GOT3 (cell line): ENCODE results near the gene GNG12.

Source experiments
- DNase-seq: peaks from one replicate; lab custom pipeline; 2025; ENCODE audit warnings: mixed read lengths; lab: John Stamatoyannopoulos, UW

The GNG12 gene

DNA sequence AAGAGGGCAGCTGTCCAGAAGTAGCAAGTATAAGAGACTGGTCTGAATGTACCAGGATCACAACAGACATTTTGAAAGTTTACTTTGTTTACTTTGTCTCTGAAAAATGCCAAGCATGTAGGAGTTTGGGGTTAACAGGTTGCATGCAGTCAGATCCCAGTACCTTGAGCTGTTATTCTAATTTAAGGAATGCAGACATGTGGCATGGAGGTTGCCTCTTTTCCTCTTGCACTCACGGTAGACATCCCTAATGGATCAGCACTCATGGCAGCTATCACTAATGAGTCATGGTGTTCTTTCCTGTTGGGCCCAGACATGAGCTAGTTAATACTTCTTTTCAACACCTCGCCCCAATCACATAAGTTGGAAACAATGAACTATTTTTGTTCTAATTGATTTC lies 81.0 kb downstream of the GNG12 start:
- DNase-seq, result no peak

DNA sequence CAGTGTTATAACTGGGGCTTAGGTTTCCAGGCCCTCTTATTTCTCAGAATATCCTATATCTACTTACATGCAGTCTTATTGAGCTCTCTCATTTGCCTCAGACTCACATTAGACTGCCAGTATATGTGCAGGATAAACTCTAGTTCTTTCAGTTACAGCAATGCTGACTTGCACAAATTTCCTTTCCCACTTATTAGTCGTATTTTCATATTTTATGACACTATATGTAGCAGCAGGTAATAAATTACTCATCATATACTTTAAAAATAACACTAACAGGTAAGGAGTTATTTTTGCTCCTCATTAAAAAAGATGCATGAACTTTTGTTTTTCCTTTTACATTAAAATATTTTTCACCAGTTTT lies 82.6 kb downstream of the GNG12 start:
- DNase-seq, result no peak

DNA sequence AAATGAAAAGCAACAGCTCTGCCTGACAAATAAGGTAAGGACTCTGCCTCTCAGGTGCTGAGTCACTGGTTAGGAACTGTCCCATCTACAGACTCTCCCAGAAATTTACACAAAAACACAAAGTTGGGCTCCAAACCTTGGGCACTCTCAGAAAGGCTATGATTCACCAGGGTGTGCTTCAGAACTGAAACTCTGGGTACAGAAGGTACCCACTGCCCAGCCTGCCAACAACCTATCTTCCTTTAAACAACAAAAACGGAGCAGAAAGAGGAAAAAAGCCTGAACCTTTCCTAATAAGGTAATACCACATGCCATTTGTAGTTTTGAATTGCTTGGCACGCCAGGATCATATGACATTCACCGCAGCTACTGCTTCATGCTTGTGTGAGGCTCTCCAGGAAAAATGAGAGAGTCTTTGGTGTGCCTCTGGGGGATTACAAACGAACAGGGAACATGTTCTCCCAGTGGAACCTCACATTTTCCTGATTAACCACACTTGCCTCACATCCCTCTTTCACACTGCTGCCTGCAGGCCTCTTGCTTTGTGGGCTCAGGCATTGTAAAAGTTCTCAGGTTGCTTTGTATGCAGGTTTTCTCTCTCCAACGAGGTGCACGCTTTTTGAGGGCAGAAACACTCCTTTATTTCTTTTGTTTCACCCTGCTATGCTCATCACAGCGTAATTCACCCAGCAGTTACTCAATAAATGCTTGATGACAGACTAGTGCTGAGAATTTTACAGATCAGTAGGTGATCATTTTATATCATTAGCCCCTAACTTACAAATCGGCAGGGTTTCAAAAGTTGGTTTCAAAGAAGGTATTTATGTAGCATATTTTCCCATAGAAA lies 83.2 kb downstream of the GNG12 start:
- DNase-seq, result no peak

DNA sequence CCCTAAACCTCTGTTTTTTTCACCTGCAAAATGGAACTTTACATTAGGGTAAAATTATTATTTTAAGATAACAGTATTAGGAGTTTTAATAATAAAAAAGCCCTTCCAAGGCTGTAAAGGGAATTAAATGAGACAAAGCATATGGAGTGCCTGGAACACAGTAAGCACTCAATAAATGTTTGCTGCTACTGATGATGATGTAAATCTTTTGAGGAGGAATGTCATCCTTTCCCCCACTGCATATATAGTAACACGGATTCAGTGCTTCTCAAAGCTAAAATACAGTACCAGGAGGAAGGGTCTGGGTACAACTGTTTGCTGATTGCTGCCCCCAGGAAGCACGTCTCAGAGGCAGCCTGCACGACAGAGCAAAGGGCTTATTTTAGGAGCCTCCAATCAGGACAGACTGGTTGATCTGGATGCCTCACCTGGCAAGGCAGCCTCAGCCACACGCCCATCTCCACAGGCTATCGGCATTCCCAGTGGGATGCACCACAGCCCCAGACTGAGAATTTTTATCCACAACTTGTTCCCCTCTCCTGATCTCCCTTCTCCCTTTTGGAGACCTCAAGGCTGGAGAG lies 83.9 kb downstream of the GNG12 start:
- DNase-seq, result no peak

DNA sequence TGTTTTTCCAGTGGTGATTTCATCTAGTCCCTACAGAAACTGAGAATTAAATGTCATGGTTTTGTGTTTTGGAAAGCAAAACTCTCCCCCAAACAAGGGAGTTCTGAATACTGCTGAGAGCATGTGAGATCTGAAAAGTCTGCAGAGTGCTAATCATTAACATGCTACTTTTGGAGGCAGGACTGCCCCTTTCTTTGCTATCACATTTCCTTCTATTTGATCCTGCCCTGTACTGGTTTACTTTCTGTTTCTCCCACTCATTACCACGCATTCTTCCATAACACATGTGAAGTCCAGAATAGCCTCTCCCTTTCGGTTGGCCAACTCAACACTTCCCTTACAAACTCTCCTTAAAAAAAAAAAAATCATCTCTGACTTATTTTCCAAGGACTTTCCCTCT lies 84.6 kb downstream of the GNG12 start:
- no peak for DNase-seq

DNA sequence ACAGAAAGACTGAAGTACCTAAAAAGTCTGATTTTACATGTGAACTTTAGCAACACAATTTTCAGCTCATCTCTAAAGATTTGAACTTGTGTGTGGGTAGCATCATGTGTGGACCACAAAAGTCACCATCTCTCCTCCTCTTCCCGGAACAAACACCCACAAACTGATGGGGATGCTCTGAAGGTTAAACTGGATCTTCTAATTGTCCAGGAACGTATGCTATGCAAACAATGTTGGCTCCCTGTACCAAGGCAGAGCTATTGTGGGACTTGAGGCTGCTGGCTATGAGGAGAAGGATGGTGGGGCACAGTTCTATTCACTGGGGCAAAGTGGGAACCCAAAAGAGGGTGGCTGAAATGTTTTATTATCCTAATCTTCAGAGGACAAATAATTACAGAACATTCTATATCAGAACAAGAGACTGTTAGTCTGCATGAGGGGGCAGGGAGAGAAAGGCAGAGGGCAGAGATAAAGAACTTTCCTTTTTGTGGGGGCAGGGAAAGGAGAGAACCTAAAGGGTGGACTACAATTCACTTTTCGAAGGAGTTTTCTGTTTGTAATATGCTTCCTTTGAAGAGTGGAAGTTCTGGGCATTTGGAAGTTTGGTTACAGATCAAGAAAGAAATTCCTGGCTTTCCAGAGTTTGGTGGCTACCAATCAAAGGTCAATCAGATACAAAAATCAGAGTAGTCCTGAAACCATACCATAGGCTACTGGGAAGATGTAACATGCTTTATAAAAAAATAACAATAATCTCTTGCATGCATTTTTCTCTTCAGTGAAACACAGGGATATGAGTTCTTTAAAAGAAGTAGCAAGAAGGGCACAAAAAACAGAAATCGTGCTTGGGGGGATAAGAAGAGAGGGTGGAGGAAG lies 85.4 kb downstream of the GNG12 start:
- DNase-seq, result no peak

DNA sequence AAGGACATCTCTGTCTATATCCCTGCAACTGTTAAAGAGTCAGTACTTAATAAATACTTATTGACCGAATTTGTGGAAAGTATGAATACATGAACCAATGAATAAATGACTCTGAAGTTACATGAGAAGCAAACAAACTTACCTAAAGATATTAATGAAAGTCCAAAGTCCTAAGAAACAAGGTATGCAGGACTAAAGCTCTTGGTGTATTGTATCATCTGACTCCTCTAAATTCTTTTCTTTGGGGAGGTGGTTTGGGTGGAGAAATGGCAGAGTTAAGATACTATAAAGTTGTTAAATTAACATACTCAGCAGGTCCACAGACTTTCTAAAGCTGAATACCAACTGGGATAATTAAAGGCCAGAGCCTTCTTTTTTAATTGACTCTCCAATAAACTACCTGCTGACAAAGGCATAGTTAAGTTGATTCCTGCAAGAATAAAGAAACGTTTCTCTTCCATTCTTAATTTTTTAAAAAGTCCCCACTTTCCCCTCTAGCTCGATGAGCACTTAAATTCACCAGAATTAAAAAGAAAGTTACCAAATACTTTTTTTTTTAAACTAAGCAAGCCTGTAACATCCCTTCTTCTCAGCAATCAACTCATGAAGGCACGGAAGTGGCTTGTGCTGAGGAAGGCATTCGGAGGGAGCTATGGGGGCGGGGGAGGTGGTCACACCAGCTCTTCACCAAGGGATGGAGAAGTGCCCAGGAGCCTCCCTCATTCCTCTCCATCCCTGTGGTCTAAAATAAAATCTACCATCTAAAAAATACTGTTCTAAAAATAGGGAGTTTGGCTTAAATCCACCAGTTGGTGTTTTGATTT lies 87.2 kb downstream of the GNG12 start:
- DNase-seq, result no peak

DNA sequence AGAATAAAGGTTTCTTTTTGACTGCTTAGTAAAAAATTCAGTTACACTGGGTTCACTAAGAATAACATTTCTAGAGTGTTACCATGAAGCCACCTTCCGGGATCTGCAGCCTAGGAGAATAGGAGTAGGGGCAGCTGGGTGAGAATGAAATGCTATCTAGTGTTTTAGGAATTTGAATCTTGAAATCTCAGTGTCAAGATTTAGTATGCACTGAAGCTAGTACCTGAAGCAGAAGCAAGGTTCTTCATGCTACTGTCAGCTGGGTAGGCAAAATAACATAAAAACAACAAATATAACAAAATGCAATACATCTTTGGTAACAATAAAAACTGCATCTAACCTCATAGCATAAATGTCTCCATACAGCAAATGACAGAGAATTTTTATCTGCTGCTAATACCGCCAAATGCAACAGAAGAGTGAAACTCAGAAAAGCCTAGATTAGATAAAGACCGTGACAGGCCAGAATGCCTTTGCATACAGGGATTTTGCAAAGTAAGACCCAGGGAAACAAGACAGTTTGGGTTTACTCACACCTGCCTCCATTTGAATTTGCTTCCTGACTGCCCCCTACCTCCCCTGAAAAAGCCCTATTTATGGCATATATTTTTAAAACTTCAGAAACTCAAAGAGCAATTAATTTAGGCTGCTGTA lies 90.1 kb downstream of the GNG12 start:
- DNase-seq, result no peak

DNA sequence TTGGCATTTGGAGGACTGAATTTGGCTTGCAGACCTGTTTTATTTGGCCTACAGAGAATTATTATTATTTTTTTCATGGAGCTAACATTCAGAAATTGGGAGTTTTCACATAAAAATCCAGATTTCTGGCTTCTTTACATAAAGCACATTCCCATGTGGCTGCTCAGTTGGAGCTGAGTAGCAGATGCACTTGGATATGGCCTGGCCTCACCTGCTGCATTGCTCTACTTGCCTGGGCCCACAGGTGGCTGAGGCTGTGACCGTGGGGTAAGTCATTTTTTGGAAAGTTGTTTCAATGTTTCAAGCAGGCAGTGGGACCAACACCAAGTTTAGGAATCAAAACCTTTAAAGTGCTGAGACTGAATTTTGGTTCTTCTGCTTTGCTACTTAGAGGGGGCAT lies 91.5 kb downstream of the GNG12 start:
- DNase-seq, result no peak

DNA sequence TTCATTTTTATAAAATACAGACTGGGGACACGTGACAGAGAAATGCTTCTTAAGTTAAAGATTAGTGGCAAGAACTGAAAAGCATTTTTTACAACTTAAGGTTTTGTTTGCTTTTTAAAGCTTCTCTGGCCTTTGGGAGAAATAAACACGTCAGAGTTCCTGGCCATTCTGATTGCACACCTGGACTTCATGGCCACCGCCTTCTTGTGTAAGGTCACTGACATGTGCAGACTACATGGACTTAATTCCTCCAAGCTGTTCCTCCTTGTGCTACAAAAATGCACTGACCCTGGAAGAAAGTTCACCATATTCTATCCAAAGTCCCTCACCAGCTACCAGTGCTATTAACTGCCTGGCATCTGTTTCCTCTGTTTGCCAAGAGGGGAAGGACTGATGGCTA lies 92.1 kb downstream of the GNG12 start:
- no peak for DNase-seq

DNA sequence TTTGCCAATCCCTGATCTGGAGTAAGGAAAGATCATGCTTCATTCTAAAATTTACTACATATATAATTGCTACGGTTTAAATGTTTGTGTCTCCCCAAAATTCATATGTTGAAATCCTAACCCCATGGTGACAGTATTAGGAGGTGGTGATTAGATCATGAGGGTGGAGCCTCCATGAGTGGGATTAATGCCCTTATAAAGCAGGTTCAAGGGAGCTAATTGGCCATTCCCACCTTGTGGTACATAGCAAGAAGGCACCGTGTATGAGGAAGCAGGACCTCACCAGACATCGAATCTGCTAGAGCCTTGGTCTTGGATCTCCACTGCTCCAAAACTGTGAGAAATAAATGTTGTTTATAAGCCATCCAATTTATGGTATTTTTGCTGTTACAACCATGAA lies 92.7 kb downstream of the GNG12 start:
- no peak for DNase-seq

DNA sequence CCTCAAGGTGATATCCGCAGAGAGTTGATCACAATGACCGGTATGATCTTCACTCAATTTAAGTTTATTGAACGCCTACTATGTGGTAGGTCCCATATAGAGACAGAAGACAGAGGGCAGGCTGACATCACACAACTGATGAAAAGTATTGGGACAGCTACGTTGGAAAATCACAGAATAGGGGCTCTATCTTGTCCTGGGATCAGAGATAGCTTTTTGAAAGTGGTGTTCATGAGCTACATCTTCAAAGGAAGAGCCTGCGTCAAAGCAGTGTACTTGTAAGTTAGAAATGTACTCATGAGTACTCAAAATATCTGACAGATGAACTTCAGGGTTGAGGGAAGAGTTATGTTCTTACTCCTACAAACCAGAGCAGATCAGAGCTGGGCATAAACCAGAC lies 93.9 kb downstream of the GNG12 start:
- DNase-seq, result no peak

DNA sequence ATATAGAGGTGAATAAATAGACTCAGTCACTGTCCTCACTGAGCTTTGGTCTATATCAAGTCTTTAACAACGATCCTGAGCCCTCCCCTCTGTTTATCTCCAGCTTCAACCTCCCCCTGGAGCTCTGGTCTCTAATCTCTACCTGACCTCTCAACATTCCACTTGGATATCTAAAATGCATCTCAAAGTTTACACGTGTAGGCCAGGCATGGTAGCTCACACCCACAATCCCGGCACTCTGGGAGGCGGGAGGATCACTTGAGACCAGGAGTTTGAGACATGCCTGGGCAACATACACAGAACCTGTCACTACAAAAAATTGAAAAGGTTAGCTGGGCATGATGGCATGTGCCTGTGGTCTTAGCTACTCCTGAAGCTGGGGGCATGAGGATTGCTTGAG lies 94.9 kb downstream of the GNG12 start:
- DNase-seq, result no peak

DNA sequence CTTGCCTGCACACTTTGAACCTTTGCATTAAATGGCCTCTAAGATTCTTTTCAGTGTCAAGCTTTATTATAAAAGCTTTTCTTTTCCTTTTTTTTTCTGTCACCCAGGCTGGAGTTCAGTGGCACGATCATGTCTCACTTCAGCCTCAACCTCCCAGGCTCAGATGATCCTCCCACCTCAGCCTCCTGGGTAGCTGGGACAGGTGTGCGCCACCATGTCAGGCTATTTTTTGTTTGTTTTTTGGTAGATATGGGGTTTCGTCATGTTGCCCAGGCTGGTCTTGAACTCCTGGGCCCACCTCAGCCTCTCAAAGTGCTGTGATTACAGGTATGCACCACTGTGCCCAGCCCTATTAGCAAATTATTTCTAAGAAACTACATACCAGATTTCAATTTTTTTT lies 95.4 kb downstream of the GNG12 start:
- no peak for DNase-seq

DNA sequence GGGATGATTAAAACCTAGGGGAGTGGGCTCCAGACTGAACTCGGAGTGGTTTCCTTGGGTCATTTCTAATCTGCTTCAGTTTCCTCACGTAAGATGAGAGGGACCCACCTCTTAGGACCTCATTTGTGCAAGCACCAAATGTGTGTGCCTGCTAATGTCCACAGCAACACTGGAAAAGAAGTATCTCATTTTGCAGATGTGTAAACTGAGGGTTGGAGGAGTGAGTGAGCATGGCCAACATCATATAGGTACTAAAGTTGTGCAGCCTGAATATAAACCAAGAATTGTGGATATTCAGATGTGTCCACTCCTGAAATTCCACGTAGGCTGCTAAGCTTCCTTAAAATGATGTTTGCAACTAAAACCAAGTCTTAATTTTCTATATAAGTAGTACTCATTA lies 96.5 kb downstream of the GNG12 start:
- DNase-seq, result no peak

DNA sequence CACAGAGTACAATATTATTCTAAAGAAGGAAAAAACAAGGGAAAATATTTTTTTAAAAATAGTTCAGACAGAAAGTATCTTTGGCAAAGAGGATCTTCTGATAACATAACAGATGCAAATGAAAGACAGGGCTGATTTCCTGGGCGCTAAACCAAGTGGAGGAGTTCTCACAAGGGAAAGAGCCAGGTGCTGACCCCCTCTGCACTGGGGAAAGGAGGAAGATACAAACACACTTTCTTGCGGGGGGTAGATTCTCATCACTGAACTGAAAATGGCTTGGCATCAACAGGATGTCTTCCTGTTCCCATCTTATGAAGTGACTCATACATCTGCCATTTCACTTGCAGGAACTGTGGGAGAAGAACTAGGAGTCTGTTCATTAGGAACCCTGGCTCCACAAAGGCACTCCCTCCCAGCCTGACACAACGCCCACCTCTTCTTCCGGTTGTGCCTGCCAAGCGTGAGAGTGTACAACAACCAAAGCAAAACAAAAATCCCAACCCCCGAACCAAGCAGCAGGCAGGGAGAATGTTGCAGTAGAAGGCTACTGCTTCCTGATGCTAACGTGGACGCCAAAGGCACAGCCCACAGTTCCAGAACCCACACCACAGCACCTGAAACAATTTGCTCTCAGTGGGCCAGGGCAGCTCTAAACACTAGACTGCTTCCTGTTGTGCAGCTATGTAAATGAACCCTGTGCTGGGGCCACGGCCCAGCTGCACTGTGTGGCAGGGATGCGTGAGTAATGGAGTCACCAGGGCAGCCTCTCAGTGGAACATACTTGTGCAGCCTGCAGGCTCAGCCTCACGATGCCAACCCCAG lies 97.2 kb downstream of the GNG12 start:
- DNase-seq, result no peak

DNA sequence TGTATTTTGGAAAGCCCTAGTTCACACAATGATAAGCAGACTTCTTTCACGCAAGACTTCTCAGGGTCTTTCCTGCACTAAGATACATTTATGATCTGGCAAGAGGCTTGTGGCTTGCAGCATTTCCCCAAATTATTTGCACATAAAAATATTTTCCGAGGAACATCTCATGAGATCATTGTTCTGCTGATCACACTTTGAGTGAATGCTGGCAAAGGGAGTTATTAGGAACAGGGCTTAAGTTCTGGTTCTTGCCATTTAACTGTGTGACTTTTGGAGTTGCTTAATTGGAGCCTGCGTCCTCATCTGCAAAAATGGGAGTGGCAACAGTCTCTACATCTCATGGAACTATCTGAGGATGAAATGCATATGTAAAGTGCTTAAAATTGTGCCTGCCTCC lies 98.1 kb downstream of the GNG12 start:
- DNase-seq, result no peak

DNA sequence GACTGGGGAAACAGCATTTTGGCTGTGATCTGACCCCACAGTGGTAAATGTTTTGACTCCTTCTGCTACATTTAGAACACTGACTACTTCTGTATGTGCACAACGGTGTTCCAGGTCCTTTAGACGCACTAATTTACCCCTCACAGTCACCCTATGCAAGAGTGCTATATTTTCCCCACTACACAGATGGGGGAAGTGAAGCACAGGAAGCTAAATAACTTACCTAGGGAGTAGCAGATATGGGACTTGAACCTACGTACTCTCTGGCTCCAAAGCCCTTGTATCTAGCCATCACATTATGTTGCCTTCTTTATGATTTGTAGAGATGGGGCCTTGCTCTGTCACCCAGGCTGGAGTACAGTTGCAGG lies 99.0 kb downstream of the GNG12 start:
- no peak for DNase-seq

DNA sequence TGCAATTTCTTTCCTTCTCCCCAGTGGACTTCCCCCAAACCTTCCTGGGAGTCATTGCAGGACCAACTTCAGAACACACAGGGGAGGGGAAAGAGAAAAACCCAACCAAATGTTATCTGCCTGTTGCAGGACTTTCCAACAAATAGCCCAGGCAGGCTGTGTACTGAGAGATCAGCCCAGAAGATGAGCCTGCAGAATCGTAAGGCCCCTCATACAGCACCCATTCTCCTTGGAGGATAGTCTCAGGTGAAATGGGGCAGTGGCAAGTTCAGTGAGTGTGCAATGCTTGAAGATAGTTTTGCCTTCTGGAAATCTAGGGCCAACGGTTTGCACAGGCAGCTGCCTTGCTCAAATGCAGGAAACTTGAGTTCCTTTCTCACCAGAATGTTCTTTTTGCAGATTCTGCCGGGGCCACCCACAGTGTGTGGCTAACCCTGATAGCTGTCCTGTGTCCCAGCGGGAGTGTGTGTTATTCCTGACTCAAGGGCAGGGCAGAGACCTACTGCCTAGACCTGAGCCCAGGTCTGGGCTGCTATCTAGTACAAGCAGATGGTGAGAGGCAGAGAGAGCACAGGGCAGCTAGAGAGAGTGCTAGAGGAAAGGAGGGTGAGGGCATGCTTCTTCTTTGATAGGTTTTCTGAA lies 99.5 kb downstream of the GNG12 start:
- DNase-seq, result no peak

DNA sequence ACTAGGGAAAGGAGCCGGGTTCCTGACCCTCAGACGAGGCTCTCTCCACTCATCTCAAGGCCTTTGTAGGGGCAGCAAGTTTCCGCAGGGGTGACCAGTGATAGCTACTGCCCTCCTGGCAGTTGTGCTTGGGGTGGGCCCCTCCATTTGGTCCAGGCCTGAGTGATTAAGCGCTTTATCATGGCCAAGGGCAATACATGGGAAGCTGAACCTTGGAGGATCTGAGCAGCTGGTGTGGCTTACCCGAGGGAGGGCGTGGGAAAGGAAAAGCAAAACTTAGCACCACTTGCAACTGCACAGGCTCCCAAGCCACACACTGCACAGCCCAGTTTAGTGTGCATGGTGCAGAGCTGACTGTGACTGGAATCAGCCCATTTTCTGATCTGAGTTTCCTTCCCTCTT lies 100.5 kb downstream of the GNG12 start:
- DNase-seq, result no peak
